HG03457 (cell line): ENCODE measurements around the gene SNX9.

Experiments used
- ATAC-seq: cut with Tn5 transposase; IDR thresholded peaks from one replicate; pipeline ENCODE4 v1.9.1; 2021; ENCODE audit warnings: moderate number of reproducible peaks; ENCODE audit not compliant: unreplicated experiment

The SNX9 gene

DNA sequence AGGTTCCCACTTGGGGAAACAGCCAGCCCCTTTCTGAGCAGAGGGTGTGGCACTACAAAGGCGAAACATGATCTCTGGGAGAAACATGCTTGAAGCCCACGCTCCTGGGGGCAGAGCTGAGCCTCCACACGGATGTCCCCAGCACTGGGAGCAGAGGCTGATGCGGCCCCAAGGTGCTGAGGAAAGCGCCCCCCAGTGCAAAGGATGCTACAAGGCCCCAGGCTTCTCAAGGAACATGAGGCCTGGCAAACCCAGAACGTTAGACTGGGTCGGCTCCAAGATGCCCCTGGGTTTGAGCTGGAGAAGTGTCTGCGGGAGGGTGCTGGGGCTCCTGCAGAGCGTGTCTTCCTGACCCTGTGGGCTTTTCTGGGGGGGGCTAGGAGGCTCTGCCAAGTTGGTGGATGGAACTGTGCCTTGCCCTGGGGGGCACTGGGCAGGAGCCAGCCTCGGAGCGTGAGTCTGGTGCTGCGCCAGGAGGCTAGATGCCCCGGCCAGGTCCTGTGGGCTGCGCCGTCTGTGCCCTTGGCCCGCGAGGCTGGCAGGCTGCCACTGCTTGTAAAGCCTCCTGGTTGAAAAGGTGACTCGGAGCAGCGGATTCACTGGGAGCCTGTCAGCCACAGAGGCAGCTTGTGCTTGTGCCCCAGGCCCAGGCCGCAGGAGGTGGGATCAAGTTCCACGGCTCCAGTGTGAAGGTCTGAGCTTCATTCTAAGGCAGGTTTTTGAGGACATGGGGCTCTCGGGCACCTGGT lies 166.7 kb downstream of the SNX9 start:
- ATAC-seq: peak; percentile 12

DNA sequence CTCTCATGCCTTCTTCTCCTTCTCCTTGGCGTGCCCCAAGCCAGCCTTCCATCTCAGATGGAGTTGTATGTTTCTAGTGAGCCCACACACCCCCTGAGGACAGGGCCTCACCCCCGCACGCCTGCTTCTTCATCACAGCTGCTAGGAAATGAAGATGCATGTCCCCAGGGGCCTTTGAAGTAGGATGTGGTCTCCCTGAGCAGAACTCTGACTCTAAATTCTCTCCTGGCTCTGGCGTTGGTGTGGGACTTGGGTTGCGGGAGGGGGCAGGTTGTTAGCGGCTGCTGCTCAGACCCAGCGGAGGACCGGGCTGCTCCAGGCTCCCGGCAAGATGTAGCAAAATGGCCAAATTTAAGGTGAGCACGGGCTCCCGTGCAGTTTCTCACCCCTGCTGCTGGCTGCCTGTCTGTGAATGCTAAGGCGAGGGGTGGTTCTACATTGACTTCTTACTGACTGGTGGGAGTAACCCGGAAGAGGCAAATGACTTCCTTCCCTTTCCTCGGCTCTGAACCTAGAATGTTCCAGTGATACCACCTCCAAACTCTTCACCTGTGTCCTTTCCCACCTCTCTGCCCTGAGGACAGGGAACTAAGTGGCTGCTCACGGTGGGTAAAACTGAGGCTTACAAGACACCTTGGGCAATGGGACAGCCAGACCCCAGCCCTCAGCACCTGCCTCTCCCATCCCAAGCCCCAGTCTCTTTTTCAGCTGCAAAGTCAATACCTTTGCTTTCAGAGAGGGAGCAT lies 167.4 kb downstream of the SNX9 start:
- ATAC-seq: peak; percentile 57

DNA sequence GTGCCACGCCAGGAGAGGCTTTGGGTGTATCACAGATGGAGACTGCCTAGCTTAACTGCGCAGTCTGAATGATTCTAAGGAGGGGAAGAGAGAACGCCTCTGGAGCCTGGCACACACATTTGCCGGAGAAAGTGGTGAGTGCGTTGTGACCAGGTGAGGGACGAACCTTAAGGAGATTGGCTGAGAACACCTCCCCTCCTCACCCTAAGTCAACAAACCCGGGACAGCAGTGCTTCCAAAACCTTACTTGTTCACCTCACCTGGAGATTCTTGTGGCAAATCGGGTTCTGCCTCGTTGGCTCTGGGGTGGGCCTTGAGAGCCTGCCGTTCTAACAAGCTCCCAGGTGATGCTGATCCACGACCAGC lies 168.0 kb downstream of the SNX9 start:
- ATAC-seq: no peak

DNA sequence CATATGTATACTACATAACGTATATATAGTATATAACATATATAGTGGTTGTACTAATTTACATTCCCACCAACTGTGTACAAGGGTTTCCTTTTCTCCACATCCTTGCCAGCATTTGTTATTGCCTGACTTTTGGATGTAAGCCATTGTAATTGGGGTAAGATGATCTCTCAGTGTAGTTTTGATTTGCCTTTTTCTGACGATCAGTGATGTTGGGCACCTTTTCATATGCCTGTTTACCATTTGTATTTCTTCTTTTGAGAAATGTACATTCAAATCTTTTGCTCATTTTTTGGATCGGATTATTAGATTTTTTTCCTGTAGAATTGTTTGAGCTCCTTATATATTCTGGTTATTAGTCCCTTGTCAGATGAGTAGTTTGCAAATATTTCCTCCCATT lies 170.0 kb downstream of the SNX9 start:
- no peak for ATAC-seq

DNA sequence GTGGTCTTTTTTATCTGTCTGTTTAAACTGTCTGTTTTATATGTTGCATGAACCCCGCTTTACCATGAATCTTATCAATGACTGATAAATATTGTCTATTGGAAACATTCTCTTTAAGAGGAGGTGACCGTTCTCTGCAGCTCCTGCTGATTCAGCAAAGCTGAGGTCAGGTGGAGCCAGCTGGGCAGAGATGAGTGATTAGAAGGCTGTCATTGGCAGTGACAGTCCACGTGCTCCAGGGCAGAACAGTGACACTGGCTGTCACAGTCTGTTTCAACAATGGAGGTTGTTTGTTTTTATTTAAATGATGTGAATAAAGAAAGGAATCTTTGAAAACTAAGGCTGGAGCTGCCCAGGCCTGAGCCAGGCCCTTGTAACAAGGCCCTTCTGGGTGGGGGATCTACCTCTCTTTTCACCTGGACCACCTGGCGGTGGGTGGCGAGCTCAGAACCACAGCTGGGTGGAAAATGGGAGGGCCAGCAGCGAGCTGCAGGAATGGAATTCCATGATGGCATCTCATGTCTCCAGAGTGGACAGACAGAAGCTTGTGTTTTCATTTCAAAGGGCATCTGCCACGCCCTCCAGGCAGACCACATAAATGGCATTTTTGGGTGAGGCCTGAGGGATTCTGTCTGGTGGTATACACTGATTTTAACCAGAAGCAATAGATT lies 171.2 kb downstream of the SNX9 start:
- no peak for ATAC-seq
